Aorta (tissue), 5 donors: Measurements from ENCODE around the gene KCNIP1. TPM values are rescaled to one million over a fixed set of nuclear protein-coding genes. Genes with fewer than 3 reads are reported as not detected.

Experiments used
- ATAC-seq: fragments of 200-7000 bp; cut with Tn5 transposase; one replicate; pipeline ENCODE4 v1.9.1; 2022; ENCODE audit warnings: moderate library complexity; ENCODE audit not compliant: low FRiP score
- DNase-seq, 2 donors: peaks; one replicate each; pipeline ENCODE4 v3.0.0-alpha.2; 2020
- H3K27ac ChIP-seq, 2 donors: one replicate each; pipeline ENCODE4 v1.5.1; 2013; ENCODE audit warnings: low read length in 2 of 2, mild to moderate bottlenecking in 2 of 2, moderate library complexity in 2 of 2, control low read depth in 1 of 2, inconsistent platforms in 1 of 2, low read depth in 1 of 2
- H3K27me3 ChIP-seq, 2 donors: one replicate each; pipeline ENCODE4 v1.6.1; 2013; ENCODE audit warnings: control low read depth in 1 of 2, low read length in 1 of 2, mild to moderate bottlenecking in 1 of 2, moderate library complexity in 1 of 2; ENCODE audit not compliant: insufficient read depth in 2 of 2, control insufficient read depth in 1 of 2
- H3K36me3 ChIP-seq, 2 donors: one replicate each; pipeline ENCODE4 v1.6.1; 2013; ENCODE audit warnings: control low read depth in 1 of 2, low read length in 1 of 2, mild to moderate bottlenecking in 1 of 2; ENCODE audit not compliant: insufficient read depth in 2 of 2, control insufficient read depth in 1 of 2
- H3K4me1 ChIP-seq, 2 donors: one replicate each; pipeline ENCODE4 v1.6.1; 2013; ENCODE audit warnings: low read length in 2 of 2, control low read depth in 1 of 2, mild to moderate bottlenecking in 1 of 2, moderate library complexity in 1 of 2; ENCODE audit not compliant: insufficient read depth in 2 of 2, control insufficient read depth in 1 of 2
- H3K4me3 ChIP-seq, 2 donors: one replicate each; pipeline ENCODE4 v1.5.1; 2013; ENCODE audit warnings: low read length in 2 of 2, control low read depth in 1 of 2, mild to moderate bottlenecking in 1 of 2
- H3K9me3 ChIP-seq: one replicate; pipeline ENCODE4 v1.6.1; 2013; ENCODE audit warnings: mild to moderate bottlenecking, low read length; ENCODE audit not compliant: control insufficient read depth
- WGBS, 2 donors: extraction: QIAGEN DNeasy Blood & Tissue Kit; methylation state at CpG; one replicate each; pipeline ENCODE4 v1.1.7; 2013; 5-methylcytosine and 5-hydroxymethylcytosine counted together
- intact Hi-C, 2 donors: fragments of 100-400 bp; cut with DNase I; formaldehyde crosslinking; loops; one replicate each; pipeline versions ENCODE4 v1.14.2 to v1.15.0; 2022
- polyA plus RNA-seq, 2 donors: library from polyadenylated mRNA; stranded (reverse); fragments of 200-250 nt; gene quantifications; one replicate each; pipeline ENCODE4 v1.2.3, GENCODE V29; 2013
- total RNA-seq, 2 donors: library from RNA; stranded (reverse); fragmentation: NEBNext Ultra II Directional; extraction: Animal tissue kit (Norgen Biotek cat#: 25700); gene quantifications; one replicate each; pipeline ENCODE4 v1.2.1, GENCODE V29; 2021
- donor health status: healthy with polysubstance abuse.
- donor health status: Bipolar disorder and iron deficiency.
- donor health status: DM: no; HTN: no; CAD: no.
- donor health status: DM: no; HTN: no; CAD: no.
- donor health status: DM: yes; HTN: yes; CAD: no.

The KCNIP1 gene
- total and polyA plus RNA-seq, 4 donors, result 0.42 TPM; not detected in 3

GRCh38 chr5:170479484-170479883, 24.3 kb upstream of the KCNIP1 start:
- 48 to 50% methylated on average over 4 of the region's 4 CpGs for WGBS, 2 donors
- Histone ChIP-seq H3K4me1 (no peaks in the 10 kb centered on the region), H3K9me3 (no peaks in the 10 kb centered on the region), H3K27me3 (peaks cover 0 to 2% of the 10 kb centered on the region in 2 donors), H3K27ac (no peak overlapping the region), H3K4me3 (no peak overlapping the region), H3K36me3 (no peaks in the 10 kb centered on the region)
- no peak for DNase-seq
- ATAC-seq, result no peak
- intact Hi-C loops, result no loop called here

DNA sequence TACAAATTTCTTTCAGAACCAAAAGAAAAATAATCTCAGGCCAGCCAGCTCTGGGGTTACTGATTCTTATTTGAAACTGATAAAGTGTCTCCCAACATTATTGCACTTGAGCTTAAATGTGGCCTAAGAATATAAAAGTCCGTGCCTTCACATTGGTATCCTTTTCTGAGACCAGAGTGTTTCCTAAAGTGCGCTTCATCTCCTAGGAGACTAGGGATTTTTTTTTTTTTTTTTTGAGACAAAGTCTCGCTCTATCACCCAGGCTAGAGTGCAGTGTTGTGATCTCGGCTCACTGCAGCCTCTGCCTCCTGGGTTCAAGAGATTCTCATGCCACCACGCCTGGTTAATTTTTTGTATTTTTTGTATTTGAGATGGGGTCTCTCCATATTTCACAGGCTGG, 23.6 kb upstream of the KCNIP1 start:
- no peaks in the 10 kb centered on the region for H3K9me3 ChIP-seq
- H3K4me1 ChIP-seq, result no peaks in the 10 kb centered on the region
- no peaks in the 10 kb centered on the region for H3K36me3 ChIP-seq
- intact Hi-C loops, result no loop called here
- H3K27ac ChIP-seq, result no peak overlapping the region
- ATAC-seq (no peak), DNase-seq (no peak)
- peaks cover 0 to 2% of the 10 kb centered on the region in 2 donors for H3K27me3 ChIP-seq
- H3K4me3 ChIP-seq, result no peak overlapping the region
- 60 to 84% methylated on average over 5 of the region's 5 CpGs for WGBS, 2 donors

DNA sequence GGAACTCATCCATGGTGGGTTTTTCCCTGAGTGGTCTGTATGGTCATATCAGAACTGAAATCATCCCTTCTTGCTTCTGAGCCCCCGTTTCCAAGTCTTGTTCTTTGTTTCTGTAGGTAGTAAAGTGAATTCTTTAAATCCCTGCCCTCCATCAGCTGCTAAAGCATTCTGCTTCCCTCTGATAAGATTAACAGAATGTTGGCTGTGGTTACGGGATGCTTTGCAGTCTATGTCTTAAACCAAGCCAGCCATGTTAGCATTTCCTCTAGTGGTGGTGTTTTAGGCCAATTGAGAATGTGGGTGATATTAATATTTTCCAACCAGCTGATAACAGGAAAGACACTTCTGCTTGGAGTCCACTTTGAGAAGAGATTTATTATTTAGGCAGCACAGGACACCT, 22.0 kb upstream of the KCNIP1 start:
- ATAC-seq, result no peak
- Histone ChIP-seq H3K9me3 (no peaks in the 10 kb centered on the region), H3K27ac (no peak overlapping the region), H3K4me3 (no peak overlapping the region), H3K36me3 (no peaks in the 10 kb centered on the region), H3K27me3 (peaks cover 0 to 2% of the 10 kb centered on the region in 2 donors), H3K4me1 (no peaks in the 10 kb centered on the region)
- intact Hi-C loops, result no loop called here
- no peak for DNase-seq
- WGBS, 2 donors, result 52 to 67% methylated on average over 2 of the region's 2 CpGs

DNA sequence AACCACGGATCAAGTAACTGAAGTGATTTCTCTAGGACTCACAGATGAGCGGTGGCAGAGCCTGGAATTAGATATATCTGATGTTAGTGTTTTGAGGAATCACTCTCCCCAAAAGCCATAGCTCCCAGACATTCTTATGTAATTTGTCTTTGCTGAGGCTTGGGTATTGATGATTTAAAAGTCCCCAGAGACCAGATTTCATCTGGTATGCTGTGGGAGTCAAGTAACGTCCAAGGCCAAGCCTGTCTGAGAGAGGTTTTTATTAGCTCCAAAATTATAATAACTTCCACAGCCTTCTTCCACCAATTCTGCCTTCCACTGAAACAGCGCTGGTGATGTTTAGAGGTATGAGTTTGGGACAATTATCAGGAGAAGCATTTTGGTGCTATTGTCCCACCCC, 21.3 kb upstream of the KCNIP1 start:
- no peak for DNase-seq
- H3K4me3 ChIP-seq, result no peak overlapping the region
- peaks cover 0 to 2% of the 10 kb centered on the region in 2 donors for H3K27me3 ChIP-seq
- H3K27ac ChIP-seq, result no peak overlapping the region
- 57 to 66% methylated on average over 4 of the region's 4 CpGs for WGBS, 2 donors
- H3K9me3 ChIP-seq, result no peaks in the 10 kb centered on the region
- no peaks in the 10 kb centered on the region for H3K4me1 ChIP-seq
- no peaks in the 10 kb centered on the region for H3K36me3 ChIP-seq
- intact Hi-C loops, result no loop called here
- ATAC-seq, result no peak

GRCh38 chr5:170483701-170484458, 19.9 kb upstream of the KCNIP1 start:
- intact Hi-C loops, result no loop called here
- DNase-seq, result no peak
- no peak for ATAC-seq
- Histone ChIP-seq H3K4me3 (no peak overlapping the region), H3K27me3 (peaks cover 0 to 2% of the 10 kb centered on the region in 2 donors), H3K9me3 (no peaks in the 10 kb centered on the region), H3K4me1 (no peaks in the 10 kb centered on the region), H3K27ac (no peak overlapping the region), H3K36me3 (no peaks in the 10 kb centered on the region)
- WGBS, 2 donors, result 75 to 77% methylated on average over 19 of the region's 19 CpGs

- no peaks in the 10 kb centered on the region for H3K36me3 ChIP-seq
- intact Hi-C loops, result no loop called here
- DNase-seq (no peak), ATAC-seq (no peak)
- peaks cover 0 to 2% of the 10 kb centered on the region in 2 donors for H3K27me3 ChIP-seq
- no peaks in the 10 kb centered on the region for H3K4me1 ChIP-seq
- 76 to 84% methylated on average over 6 of the region's 6 CpGs for WGBS, 2 donors
- no peak overlapping the region for H3K27ac ChIP-seq
- no peak overlapping the region for H3K4me3 ChIP-seq
- no peaks in the 10 kb centered on the region for H3K9me3 ChIP-seq
Measured at GRCh38 chr5:170484459-170484831, 19.4 kb upstream of the KCNIP1 start.

GRCh38 chr5:170484847-170485615, 18.8 kb upstream of the KCNIP1 start:
- no peak for DNase-seq
- Histone ChIP-seq H3K36me3 (no peaks in the 10 kb centered on the region), H3K27ac (no peak overlapping the region), H3K27me3 (peaks cover 0 to 2% of the 10 kb centered on the region in 2 donors), H3K4me1 (no peaks in the 10 kb centered on the region), H3K9me3 (no peaks in the 10 kb centered on the region), H3K4me3 (no peak overlapping the region)
- intact Hi-C loops, result no loop called here
- no peak for ATAC-seq
- WGBS, 2 donors, result 92 to 96% methylated on average over 12 of the region's 12 CpGs

DNA sequence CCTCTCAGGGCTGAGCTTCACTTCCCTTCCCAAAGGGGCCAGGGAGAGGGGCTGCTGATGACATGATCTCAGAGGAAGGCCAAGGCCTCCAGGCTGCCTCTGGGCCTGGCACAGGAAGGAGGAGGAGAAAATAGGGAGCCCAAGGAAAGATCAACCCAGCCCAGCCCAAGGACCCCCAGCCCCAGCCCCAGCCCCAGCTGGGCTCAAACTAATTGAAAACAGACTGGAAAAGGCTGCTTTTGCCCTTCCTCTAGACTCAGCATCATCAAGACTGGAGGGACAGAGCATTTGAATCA, 18.3 kb upstream of the KCNIP1 start:
- H3K9me3 ChIP-seq, result no peaks in the 10 kb centered on the region
- no peak for DNase-seq
- no peak overlapping the region for H3K27ac ChIP-seq
- H3K27me3 ChIP-seq, result peaks cover 0 to 2% of the 10 kb centered on the region in 2 donors
- H3K4me1 ChIP-seq, result no peaks in the 10 kb centered on the region
- H3K36me3 ChIP-seq, result no peaks in the 10 kb centered on the region
- intact Hi-C loops, result no loop called here
- ATAC-seq, result no peak
- no peak overlapping the region for H3K4me3 ChIP-seq

DNA sequence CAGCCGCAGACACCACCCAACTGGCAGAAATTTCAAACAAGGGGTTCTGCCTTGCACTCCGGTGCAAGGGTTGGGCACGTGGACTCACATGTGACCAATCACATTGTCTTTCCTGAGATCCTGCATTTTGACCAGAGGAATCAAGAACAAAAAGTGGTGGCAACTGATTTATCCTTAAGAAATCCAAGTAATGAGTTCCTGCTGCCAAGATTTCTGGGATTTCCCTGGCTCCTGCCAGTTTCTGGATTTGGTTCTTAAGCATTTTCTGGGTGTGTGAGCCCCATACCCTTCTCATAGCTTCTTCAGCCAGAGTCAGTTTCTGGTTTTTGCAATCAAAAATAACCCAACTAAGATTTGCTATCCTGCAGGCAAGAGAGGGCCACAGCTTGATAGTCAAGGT, 17.4 kb upstream of the KCNIP1 start:
- no peaks in the 10 kb centered on the region for H3K4me1 ChIP-seq
- H3K27ac ChIP-seq, result no peak overlapping the region
- H3K36me3 ChIP-seq, result no peaks in the 10 kb centered on the region
- intact Hi-C loops, result no loop called here
- DNase-seq, result no peak
- H3K27me3 ChIP-seq, result peaks cover 0 to 2% of the 10 kb centered on the region in 2 donors
- ATAC-seq, result no peak
- WGBS, 2 donors, result 88 to 95% methylated on average over 3 of the region's 3 CpGs
- no peaks in the 10 kb centered on the region for H3K9me3 ChIP-seq
- no peak overlapping the region for H3K4me3 ChIP-seq
